Medulla oblongata (tissue), 1 donor: Measurements from ENCODE around the gene CRB2.
A peak's percentile ranks its signal among the peaks of the same experiment; 100 is the strongest.

Source experiments
- DNase-seq: peaks from one replicate; pipeline ENCODE4 v3.0.0-alpha.2; 2015; ENCODE audit errors: extremely low spot score

The CRB2 gene

GRCh38 chr9:123347289-123348060, 8.5 kb upstream of the CRB2 start:
- DNase-seq, result no peak

DNA sequence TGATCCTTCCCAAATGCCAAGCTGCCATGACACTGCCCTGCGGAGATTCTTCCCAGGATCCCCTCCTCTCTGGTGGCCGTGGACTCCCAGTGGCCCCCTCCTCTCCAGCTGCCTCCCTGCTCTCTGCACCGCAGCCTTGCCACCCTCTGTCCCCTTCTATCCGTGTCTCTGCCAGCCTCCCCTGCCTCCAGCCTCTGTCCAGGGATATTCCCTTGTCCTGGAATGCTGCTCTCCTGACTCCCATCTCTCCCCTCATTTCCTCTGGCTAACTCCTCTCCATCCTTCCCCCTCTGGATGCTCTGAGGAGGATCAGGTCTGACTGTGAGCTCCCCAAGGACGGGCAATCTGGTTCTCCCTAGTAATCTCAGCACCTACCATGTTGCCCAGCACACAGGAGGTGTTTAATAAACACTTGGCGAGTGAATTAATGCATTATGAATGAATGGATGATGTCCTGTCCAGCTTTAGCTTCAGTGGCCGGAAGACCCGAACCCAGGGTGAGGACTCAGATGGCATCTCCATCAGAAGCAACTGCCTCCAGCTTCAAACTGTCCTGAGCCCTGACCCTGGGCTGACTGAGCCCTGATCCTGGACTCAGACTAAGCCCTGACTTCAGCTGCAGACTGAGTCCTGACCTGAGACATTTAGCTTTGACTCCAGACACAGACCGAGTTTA, 7.5 kb upstream of the CRB2 start:
- no peak for DNase-seq

GRCh38 chr9:123349033-123349432, 7.0 kb upstream of the CRB2 start:
- no peak for DNase-seq

DNA sequence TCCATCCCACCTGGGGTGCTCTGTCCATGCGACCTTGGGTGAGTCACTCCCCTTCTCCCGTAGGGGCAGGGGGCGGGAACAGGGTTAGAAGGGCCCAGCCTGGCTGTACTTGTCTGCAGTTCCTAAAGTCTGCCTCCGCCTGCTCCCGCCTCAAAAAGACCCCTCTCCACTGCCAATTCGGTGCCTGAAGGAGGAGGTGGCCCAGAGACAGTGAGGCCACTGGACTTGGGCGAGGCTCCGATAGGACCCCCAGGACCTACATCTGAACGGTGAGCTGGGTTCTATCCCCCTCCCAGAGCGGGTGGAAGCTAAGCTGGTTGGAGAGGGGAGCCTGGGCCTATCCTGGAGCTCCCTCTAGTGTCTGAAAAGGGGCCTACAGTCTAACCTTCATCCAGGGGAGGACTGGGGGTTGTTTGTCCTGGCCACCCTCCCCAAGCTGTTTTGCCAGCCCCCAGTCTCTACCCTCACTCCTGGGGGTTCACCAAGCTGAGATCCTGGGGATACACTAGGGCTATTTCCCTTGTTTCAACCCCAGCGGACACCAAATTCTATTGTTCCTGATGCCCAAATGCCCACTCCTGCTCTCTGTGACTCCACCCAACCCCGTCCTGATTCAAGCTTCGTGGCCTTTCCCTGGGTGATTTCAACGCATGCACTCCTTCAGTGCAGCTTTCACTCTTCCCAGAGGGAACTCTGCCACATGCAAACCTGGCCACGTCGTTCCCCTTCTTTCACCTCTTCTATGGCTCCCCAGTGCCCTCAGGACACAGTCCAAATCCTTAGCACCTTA, 6.1 kb upstream of the CRB2 start:
- peak; percentile 78 for DNase-seq

GRCh38 chr9:123350590-123351310, 5.2 kb upstream of the CRB2 start:
- DNase-seq, result no peak

- DNase-seq, result no peak
These were observed 3.0 kb upstream of the CRB2 start for GRCh38 chr9:123353041-123353440.

DNA sequence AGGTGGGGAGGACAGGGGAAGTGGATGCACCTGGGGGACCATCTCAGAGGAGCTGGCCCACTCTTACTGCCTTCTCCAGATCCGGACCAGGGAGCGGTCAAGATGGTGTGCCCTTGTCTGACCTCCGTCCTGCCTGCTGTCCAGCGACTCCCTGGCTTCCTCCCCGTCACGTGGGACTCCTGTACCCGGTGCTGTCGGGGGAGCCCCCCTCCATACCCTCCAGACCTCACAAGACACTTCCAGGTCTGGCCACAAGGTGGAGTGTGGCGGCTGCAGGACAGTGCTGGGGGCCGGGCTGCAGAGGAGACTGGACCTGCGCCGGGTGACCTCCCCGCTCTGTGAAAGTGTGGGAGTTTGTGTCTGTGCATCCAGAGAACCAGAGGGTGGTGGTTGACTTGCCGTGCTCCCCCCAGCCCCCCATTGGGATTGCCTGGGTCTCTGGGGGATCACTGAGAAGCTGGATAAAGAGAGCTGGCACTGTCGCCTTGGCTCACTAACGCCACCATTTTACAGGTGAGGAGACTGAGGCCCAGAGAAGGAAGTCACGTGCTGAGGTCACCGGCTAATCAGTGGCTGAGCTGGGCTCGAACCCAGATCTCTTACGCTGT, 1.9 kb upstream of the CRB2 start:
- DNase-seq, result peak; percentile 76

DNA sequence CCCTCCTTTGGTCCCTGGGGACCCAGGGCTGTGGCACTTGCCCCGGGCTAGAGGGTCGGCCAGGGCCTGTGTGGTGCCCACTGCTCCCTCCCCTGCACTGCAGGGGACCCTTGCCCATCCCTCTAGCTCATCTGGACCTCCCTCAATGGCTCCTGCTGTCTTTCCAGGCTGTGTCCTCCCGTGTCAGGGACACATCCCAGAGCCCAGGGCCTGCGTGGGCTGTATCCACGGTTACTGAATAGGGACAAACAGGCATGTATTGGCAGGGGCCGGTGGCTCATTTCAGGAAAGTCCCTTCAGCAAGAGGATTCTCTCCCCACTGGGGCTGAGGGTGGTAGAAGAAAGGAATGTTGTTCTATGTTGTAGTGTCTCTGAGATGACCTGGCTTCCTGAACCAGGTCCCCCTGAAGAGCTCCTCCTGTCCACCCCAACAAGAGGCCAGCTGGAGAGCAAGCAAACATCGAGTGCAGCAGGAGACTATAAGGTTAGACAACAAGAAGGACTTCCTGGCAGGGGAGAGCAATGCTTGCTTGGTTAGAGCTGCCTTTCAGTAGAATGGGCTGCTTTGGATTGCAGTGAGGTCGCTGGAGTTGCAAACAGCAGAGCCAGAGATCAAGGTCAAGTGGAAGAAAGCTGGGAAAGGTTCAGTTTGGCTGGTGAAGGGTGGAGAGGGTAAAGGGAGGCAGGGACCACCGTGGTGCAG, 1.0 kb upstream of the CRB2 start:
- DNase-seq, result peak; percentile 64

DNA sequence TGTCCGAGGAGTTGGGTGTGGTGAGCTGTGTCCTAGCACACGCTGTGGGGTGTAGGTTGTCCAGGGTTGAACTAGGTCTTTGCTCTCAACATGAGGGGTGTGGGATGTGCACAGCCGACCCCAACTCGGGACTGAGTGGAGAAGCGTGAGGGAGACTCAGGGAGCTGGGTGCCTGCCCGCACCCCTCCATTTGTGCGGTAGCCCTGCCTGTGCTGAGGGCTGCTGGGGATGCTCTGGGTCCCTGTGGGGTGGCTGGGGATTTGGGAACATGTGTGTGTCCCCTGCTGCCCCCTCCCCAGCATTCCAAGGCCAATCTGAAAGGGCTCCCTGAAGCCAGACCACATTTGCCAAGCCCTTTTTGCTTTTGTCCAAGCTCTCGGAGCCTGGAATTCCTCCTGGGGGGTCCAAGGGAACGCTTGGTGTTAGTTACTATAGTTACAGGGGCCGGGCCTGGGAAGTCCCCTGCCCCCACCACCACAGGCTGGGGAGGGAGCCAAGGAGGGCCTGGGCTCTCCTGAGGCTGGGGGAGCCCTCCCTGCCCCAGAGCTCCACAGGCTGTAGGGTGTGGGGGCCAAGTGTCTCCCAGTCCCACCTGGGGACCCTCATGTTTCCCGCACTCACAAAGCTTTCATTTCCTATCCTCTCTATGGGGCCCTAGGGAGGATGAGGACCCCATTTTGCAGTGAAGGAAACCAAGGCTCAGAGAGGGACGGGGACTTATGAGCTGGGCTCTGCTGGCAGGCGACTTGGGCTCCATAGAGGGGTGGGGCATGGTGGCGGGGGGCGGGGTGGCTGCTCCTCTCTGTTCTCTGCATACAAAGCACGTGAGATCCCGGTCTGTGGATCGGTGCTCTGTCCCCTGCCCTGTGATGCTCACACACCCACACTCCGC, 1.1 kb downstream of the CRB2 start:
- peak; percentile 67 for DNase-seq

- DNase-seq, result no peak
These were observed 1.7 kb downstream of the CRB2 start for GRCh38 chr9:123357743-123358059.

DNA sequence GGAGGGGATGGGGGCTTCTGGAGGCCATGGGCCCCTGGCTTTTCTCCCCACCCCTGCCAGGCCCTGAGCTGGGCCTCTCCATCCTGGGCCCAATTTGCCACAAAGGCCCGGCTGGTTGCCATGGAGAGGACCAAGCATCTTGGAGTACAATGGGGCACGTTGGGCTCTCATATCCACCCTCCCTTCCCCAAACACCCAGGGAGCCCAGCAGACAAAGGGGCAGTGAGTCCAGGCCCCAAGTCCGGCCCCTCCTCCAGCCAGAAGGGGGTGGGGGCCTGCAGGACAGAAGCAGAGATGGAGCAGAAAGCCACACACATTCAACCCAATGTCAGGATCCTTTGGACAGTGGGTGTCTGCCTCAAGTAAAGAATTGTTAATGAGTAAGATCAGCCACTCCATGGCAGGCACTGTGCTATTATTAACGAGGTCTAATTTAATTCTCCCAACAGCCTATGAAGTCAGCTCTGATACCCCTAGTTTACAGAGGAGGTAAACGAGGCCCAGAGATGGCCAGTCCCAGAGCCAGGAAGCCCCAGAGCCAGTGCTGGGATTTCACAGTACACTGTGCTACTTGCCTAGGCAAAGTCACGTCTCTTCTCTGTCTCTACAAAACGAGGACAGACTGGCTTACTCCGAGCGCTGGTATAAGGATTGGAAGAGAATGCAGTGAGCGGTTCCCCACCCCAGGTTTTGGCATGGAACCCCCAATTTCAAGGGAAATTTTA, 2.3 kb downstream of the CRB2 start:
- peak; percentile 85 for DNase-seq

DNA sequence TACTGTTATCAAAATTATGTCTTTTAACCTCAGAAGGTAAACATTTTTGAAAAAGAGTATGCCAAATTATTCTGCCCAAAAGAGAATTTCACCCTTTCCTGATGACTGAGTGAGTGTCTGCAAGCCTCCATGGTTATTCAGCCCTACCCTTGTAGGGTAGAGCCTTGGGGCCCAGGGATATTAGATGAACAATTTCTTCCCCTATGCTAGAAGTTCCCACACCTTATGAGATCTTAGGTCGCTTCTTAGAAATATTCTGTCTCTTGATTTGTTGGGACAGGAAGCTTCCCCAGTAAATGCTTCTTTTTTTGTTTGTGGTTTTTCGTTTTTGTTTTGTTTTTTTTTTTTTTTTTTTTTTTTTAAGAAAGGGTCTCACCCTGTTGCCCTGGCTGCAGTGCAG, 3.1 kb downstream of the CRB2 start:
- DNase-seq, result no peak

DNA sequence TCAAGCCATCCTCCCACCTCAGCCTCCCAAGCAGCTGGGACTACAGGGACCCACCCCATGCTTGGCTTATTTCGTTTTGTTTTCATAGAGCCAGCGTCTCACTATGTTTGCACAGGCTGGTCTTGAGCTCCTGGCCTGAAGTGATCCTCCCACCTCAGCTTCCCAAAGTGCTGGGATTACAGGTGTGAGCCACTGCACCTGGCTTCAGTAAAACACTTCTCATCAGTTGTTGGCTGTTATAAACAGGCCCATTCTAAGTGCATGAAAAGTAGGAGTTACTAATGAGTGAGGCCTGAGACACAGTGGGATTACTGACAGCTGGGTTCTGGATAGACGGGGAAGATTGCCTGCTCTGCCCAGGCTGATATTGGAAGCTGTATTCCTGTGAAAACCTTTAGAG, 3.5 kb downstream of the CRB2 start:
- DNase-seq, result no peak

DNA sequence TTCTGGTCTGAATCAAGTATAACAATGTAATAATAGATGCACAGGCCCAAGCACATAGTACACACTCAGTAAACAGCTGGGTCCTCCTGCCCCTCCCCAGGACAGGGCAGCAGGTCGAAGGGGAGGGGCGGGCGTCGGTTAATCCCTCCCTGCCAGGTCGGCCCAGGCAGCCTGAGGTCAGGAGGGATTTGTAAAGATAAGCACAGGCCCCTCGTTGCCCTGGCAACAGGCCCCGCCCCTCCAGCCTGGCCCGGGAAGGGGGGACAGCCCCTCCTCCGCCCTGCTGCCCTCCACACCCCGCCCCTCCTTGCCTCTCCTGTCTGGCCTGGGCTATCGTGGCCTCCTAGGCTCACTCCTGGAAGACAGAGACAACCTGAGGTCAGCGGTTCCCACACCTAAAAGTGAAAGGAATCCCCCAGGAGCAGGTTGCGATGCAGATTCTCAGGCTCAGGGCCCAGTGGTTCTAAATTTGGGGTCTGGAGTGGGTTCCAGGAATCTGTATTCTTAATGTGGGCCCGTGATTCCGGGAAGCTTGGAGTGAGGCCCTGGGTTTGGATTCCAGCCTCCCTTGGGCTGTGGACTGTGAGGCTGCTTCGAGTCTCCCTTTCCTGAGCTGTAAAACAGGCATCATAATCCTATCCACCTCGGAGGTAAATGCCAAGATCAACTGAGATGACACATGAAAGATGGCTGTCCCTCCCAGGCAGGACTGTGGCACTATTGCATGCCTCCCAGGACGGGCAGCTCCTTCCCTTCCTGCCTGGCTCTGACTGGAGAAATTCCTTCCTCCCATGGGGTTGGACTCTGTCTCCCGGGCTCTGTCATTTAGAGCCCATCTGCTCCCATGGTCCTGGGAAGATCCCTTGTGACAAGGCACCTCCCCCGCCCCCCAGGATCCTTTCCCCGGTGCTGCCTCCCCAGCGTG, 4.4 kb downstream of the CRB2 start:
- DNase-seq, result no peak

DNA sequence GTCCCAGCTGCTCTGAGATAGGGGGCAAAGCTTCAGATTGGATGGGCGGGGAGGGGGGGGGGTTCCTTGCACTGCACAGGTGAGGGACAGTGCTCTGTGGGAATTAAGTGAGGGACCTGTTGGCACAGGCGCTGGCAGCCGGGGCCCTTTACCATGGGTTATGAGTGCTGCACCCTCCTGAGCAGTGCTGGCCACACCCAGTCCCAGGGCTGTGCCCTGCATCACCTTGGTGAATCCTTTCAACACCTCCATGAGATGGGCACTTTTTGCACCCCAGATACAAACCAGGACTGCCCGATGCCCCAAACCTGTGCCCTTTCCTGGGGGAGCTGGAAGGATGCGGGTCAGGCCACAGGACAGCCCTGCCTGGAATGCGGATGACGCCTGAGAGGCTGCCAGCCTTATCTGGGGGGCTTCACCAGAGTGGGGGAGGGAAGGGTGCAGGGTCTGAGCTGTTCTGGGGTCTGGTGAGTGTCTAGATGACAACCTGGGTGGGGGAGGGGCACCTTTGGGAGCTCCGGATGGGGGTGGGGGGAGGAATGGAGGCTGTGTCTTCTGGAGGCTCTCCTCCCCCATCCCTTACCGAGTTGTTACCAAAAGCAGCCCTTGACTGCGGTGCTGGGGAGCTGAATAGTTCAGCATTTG, 5.2 kb downstream of the CRB2 start:
- DNase-seq, result no peak

DNA sequence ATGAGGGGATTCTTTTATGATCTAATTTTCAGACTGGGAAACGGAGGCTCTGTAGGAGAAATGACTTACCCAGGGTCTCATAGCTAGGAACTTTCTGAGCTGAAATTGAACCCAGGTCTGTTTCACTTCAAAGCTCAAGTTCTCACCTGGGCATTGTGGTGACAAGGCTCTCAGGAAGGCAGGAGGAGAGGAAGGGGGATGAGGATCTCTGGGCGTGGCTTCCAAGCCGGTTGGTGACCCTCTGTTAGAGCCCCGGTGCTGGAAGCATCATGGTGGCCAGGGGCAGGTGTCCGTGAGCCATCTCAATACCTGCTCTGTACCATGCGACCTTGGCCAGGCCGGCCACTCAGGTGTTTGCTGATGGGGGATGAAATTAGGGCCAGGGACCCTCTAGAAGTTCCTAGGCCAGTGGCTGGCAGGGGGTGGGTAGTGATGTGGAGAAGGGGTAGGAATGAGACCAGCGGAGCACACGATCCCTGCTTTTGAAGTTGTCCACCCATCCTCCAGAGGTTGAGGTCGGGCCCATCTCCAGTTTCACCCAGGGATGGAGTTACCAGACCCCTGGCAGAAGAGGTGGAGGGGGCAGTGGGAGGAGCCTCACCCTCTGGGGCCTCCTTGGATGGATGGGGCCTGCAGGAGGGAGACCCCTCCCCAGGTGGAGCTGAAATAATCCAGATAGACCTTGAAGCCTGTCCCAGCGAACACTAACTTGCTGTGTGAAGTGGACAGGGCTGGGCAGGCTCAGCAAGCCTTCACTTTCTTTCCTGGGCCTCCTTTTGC, 5.9 kb downstream of the CRB2 start:
- no peak for DNase-seq

GRCh38 chr9:123362856-123363255, 6.9 kb downstream of the CRB2 start:
- DNase-seq, result no peak
